Endothelial cell of umbilical vein (primary cell): ENCODE data around the gene CXCL17. TPM values are rescaled to one million over a fixed set of nuclear protein-coding genes. Genes with fewer than 3 reads are reported as not detected.
A peak's percentile ranks its signal among the peaks of the same experiment; 100 is the strongest.

Experiments used
- BruUV-seq: library from RNA; stranded (reverse); fragments of 400-500 nt; replicated peaks from 2 replicates; lab custom pipeline; 2021; lab: Mats Ljungman, UMichigan
- CTCF ChIA-PET: fragments of 300-600, 350-600 bp; sonication (Branson Sonifier 250); formaldehyde crosslinking; loops from one replicate; lab custom pipeline; 2021; ENCODE audit warnings: antibody characterized with exemption, inconsistent platforms; lab: Charles Lee
- POLR2A ChIA-PET: fragments of 300-600, 350-600 bp; sonication (Branson Sonifier 250); formaldehyde crosslinking; loops from one replicate; lab custom pipeline; 2021; ENCODE audit warnings: antibody characterized with exemption, inconsistent platforms; lab: Charles Lee
- DNase-seq: peaks from one replicate; pipeline ENCODE4 v3.0.0-alpha.2; 2011; ENCODE audit warnings: low read depth, low spot score
- FAIRE-seq: peaks from 2 replicates; lab custom pipeline; 2011; peaks lifted over from hg19 to GRCh38; lab: Jason Lieb, UNC
- H2AFZ ChIP-seq: 2 replicates; pipeline ENCODE4 v1.6.0; 2012; ENCODE audit warnings: low read depth, low read length, control low read depth, inconsistent platforms
- H3K27ac ChIP-seq: 2 replicates; pipeline ENCODE4 v1.5.1; 2011; ENCODE audit warnings: low read depth, mild to moderate bottlenecking, control low read depth, low read length, moderate library complexity; ENCODE audit not compliant: insufficient read depth
- H3K27me3 ChIP-seq, 2 experiments: 2 replicates each; pipeline versions ENCODE4 v1.6.0 to v1.6.1; 2011; ENCODE audit warnings: low read length in 2 of 2, mixed read lengths in 1 of 2; ENCODE audit not compliant: control insufficient read depth in 2 of 2, insufficient read depth in 2 of 2
- H3K36me3 ChIP-seq, 2 experiments: 2 replicates in 1 of 2; 3 replicates in 1 of 2; pipeline ENCODE4 v1.5.1; 2011; ENCODE audit warnings: low read length in 2 of 2, mild to moderate bottlenecking in 1 of 2, moderate library complexity in 1 of 2; ENCODE audit not compliant: control insufficient read depth in 2 of 2, insufficient read depth in 2 of 2; ENCODE audit errors: extremely low read depth in 1 of 2
- H3K4me1 ChIP-seq: 3 replicates; pipeline ENCODE4 v1.5.1; 2011; ENCODE audit warnings: mild to moderate bottlenecking, low read length; ENCODE audit not compliant: control insufficient read depth, insufficient read depth; ENCODE audit errors: extremely low read depth
- H3K4me2 ChIP-seq: 2 replicates; pipeline ENCODE4 v1.6.1; 2011; ENCODE audit warnings: low read length, control low read depth, mixed read lengths; ENCODE audit not compliant: insufficient read depth
- H3K4me3 ChIP-seq, 3 experiments: fragments of 200-600 bp in 1 of 3; sonication (generic), shearing (Covaris generic) in 1 of 3; replicated peaks in 1 of 3; 2 replicates each; pipeline ENCODE4 v1.5.1; 2011 to 2016; ENCODE audit warnings: control low read depth in 3 of 3, low read length in 3 of 3, mild to moderate bottlenecking in 2 of 3, inconsistent platforms in 1 of 3, low read depth in 1 of 3, moderate library complexity in 1 of 3; ENCODE audit not compliant: insufficient read depth in 1 of 3
- H3K79me2 ChIP-seq: 2 replicates; pipeline ENCODE4 v1.6.0; 2012; ENCODE audit warnings: low read length, inconsistent platforms; ENCODE audit not compliant: control insufficient read depth, insufficient read depth
- H3K9ac ChIP-seq: replicated peaks from 2 replicates; pipeline ENCODE3; 2011; ENCODE audit warnings: low read length, control low read depth; ENCODE audit not compliant: insufficient read depth; ENCODE audit errors: extremely low read depth
- H3K9me1 ChIP-seq: replicated peaks from 3 replicates; pipeline ENCODE4 v1.6.0; 2011; ENCODE audit warnings: mild to moderate bottlenecking, low read length; ENCODE audit not compliant: control insufficient read depth, insufficient read depth; ENCODE audit errors: extremely low read depth
- H3K9me3 ChIP-seq: replicated peaks from 2 replicates; pipeline ENCODE4 v1.5.1; 2012; ENCODE audit warnings: low read length, inconsistent platforms; ENCODE audit not compliant: control insufficient read depth, insufficient read depth
- H4K20me1 ChIP-seq: replicated peaks from 2 replicates; pipeline ENCODE3; 2011; ENCODE audit warnings: mild to moderate bottlenecking, low read length; ENCODE audit not compliant: control insufficient read depth, insufficient read depth; ENCODE audit errors: extremely low read depth
- CTCF ChIP-seq, 2 donors: IDR thresholded peaks; 1 replicate in 1 of 2; 2 replicates in 1 of 2; pipeline ENCODE4 v1.5.1; 2011; ENCODE audit warnings: low read length in 2 of 2, mild to moderate bottlenecking in 2 of 2, moderate library complexity in 2 of 2, control low read depth in 1 of 2, inconsistent platforms in 1 of 2, low read depth in 1 of 2; ENCODE audit not compliant: insufficient read depth in 1 of 2; ENCODE audit errors: extremely low read depth in 1 of 2
- GATA2 ChIP-seq: IDR thresholded peaks from 2 replicates; pipeline ENCODE4 v1.7.0; 2011; ENCODE audit warnings: low read depth, mild to moderate bottlenecking, moderate library complexity, mixed read lengths, low read length; ENCODE audit not compliant: insufficient read length, insufficient read depth
- JUN ChIP-seq: IDR thresholded peaks from 2 replicates; pipeline ENCODE4 v1.6.1; 2011; ENCODE audit warnings: borderline replicate concordance, low read depth; ENCODE audit not compliant: insufficient read length, insufficient read depth
- MAX ChIP-seq: IDR thresholded peaks from 2 replicates; pipeline ENCODE4 v1.6.1; 2011; ENCODE audit not compliant: insufficient read depth, insufficient read length
- POLR2A ChIP-seq: IDR thresholded peaks from 2 replicates; pipeline ENCODE4 v1.6.1; 2012; ENCODE audit warnings: low read depth, mild to moderate bottlenecking, control low read depth, low read length
- POLR2AphosphoS5 ChIP-seq: IDR thresholded peaks from 2 replicates; pipeline ENCODE4 v1.6.1; 2012; ENCODE audit warnings: low read depth, mild to moderate bottlenecking, control low read depth, low read length, moderate library complexity; ENCODE audit not compliant: insufficient read depth
- dilution Hi-C: fragments of 300-500 bp; cut with MboI; formaldehyde crosslinking; loops from one replicate; pipeline ENCODE4 v1.15.0; 2019; ENCODE audit warnings: low sequenced_read_pairs; ENCODE audit not compliant: extremely low pct_ligation_motif_present
- intact Hi-C: fragments of 100-400 bp; cut with micrococcal nuclease; formaldehyde crosslinking; loops from one replicate; pipeline ENCODE4 v1.10.0; 2022
- polyA plus RNA-seq, 4 experiments: library from polyadenylated mRNA; depleted of rRNA in 3 of 4; stranded (reverse) in 3 of 4; unstranded in 1 of 4; fragments of >200 nt; gene quantifications; 2 replicates each; pipeline versions ENCODE4 v1.2.1 to v1.2.3, GENCODE V29; 2011 to 2012; ENCODE audit warnings: missing spikeins in 1 of 4
- total RNA-seq: library from RNA; stranded (reverse); gene quantifications from 2 replicates; pipeline ENCODE4 v1.2.3, GENCODE V29; 2021

CXCL17 gene
- total and polyA plus RNA-seq, 2 donors (not counting 3 experiments of a cell fraction or from before 2014, with no cell fraction given), result not detected

- Histone ChIP-seq H2AFZ (no peak overlapping the region), H3K36me3 (no peaks in the 10 kb centered on the region), H3K9me3 (no peaks in the 10 kb centered on the region), H3K9ac (no peak overlapping the region), H3K27me3 (no peaks in the 10 kb centered on the region), H3K27ac (no peak overlapping the region), H3K4me3 (no peak overlapping the region), H3K9me1 (no peaks in the 10 kb centered on the region), H3K4me2 (peak overlapping the region; percentile 4), H4K20me1 (no peaks in the 10 kb centered on the region), H3K79me2 (no peaks in the 10 kb centered on the region), H3K4me1 (peaks cover 10% of the 10 kb centered on the region)
- dilution Hi-C loops (no loop called here), intact Hi-C loops (loop anchor here (1.0 to 2.0 kb wide), 5 partner anchors 10 to 325 kb away; no protein-coding TSS in a partner anchor)
- TF ChIP-seq CTCF (IDR thresholded peaks at IDR 0.05; ENCODE audit: extremely low read depth in 1 of 2, insufficient read depth in 1 of 2, low read depth in 1 of 2, low read length in 2 of 2) (peak; percentile 62 to 69), POLR2A (no peak), GATA2 (peak; percentile 90), POLR2AphosphoS5 (no peak), JUN (no peak), MAX (no peak)
- POLR2A ChIA-PET, result no interaction called here
- FAIRE-seq (peak; percentile 85), DNase-seq (peak; percentile 63)
- CTCF ChIA-PET, result interaction anchor here (1.0 to 2.9 kb wide), 9 partner anchors 10 to 187 kb away, joined by 3 to 15 read pairs (median 4); no protein-coding TSS in a partner anchor
- BruUV-seq, result no TSS peak
These were observed 9.1 kb downstream of the CXCL17 start for GRCh38 chr19:42433503-42434260.
